Occipital lobe (tissue), 2 donors: ENCODE results near the gene SNX2. TPM values are rescaled to one million over a fixed set of nuclear protein-coding genes. Genes with fewer than 3 reads are reported as not detected.

Experiments used
- DNase-seq: peaks from one replicate; lab custom pipeline; 2025; lab: John Stamatoyannopoulos, UW
- total RNA-seq: library from RNA; depleted of rRNA; stranded (reverse); fragments of >200 nt; gene quantifications from one replicate; pipeline ENCODE4 v1.2.3, GENCODE V29; 2014

The SNX2 gene
- total RNA-seq, 1 donor from 2014 or later, result 58.3 TPM

GRCh38 chr5:122773619-122774018 lies 1.3 kb upstream of the SNX2 start:
- DNase-seq, result no peak

- DNase-seq, result no peak
Observed at GRCh38 chr5:122774519-122774860, 390 bp upstream of the SNX2 start.

DNA sequence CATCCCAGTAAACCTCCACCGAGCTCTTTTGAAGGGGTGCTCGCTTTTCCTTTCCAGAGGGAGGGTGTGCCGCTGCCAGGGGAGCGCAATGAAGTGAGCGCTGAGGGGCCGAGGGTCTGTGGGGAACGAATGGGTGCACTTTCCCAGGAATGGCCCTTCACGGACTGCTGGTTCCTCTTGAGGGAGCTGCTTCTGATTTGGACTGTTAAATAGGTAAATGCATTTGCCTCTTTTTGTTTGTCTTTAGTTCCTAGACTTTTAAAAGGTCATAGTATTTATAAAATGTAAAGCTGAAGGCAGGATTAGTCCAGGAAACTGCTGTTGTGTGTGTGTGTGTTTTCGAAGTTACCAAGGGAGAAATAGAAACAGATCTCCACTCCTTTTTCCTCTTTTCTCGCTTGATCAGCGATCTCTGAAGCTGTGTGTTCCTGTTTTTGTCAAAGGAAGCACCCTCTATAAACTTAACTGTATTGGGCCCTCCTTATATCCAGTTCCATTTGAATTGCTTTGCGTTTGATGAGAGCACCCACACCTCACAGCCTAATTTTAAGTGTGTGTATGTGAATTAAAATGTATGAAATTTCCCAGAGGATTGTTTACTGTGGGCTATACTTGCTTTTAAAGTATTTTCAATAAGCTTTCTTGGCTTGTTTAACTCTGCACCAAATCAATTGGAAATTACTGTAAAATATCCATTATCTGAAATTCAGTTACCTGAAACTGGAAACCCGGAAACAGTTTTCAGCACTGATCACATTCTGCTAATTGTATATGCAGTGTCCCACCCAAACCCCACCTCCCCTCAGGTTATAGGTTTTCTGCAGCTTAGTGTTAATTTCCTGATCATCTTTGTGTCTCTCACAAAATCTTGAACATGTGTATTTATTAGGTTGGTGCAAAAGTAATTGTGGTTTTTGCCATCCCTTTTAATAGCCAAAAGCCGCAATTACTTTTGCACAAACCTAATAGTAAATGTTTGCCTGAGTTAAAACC lies 966 bp downstream of the SNX2 start:
- no peak for DNase-seq

- no peak for DNase-seq
Observed at GRCh38 chr5:122778157-122778556, 3.3 kb downstream of the SNX2 start.

GRCh38 chr5:122779451-122779850 lies 4.6 kb downstream of the SNX2 start:
- no peak for DNase-seq

DNA sequence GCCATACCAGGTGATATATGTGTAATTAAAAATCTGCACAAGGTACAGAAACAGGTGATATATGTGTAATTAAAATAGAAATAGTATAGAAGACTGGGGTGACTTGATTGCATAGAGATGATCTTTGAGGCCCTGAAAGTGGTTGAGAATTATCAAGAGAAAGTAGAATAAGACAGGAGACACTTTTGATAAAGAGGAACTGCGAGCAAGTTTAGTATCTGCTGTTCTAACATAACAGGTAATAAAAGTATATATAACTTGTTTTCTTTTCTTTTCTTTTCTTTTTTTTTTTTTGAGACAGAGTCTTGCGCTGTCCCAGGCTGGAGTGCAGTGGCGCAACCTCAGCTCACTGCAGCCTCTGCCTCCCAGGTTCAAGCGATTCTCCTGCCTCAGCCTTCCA lies 5.4 kb downstream of the SNX2 start:
- DNase-seq, result no peak

DNA sequence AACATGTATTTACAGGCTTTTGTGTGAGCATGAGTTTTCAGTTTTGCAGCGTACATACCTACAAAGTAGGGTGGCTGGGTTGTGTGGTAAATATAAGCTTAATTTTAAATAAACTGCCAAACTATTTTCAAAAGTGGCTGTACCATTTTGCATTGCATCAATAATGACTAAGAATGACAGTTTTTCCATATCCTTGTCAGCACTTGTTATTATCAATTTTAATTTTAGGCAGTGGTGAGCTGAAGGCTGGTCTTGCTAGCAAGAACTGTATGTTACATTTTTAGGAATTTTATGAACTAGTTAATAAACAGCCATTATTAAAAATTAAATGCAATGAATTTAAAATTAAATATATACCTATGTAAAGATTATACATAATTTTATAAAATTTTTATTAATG lies 6.6 kb downstream of the SNX2 start:
- DNase-seq, result no peak

GRCh38 chr5:122785294-122785693 lies 10.4 kb downstream of the SNX2 start:
- no peak for DNase-seq

GRCh38 chr5:122788371-122788770 lies 13.5 kb downstream of the SNX2 start:
- DNase-seq, result no peak

- DNase-seq, result no peak
Observed at GRCh38 chr5:122788996-122789395, 14.1 kb downstream of the SNX2 start.

- DNase-seq, result no peak
Observed at GRCh38 chr5:122789461-122790171, 14.7 kb downstream of the SNX2 start.

- DNase-seq, result no peak
Observed at GRCh38 chr5:122790354-122791103, 15.6 kb downstream of the SNX2 start.

- DNase-seq, result no peak
Observed at GRCh38 chr5:122805481-122805880, 30.6 kb downstream of the SNX2 start.

GRCh38 chr5:122810405-122810804 lies 35.5 kb downstream of the SNX2 start:
- no peak for DNase-seq

GRCh38 chr5:122815218-122815767 lies 40.4 kb downstream of the SNX2 start:
- DNase-seq, result no peak

DNA sequence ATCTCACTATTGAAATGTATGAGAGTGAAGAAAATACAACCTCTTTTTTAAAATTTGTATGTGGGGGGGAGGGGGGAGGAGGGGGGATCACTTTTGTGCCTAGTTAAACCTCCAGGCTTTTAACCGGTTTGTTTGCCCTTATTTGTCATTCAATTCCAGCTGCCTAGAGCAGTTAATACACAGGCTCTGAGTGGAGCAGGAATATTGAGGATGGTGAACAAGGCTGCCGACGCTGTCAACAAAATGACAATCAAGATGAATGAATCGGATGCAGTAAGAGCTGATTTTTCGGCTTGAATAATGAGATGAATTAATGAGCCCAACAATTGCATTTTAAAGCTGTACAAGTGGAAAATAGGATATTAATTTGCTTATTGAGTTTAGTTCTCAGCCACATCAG lies 41.9 kb downstream of the SNX2 start:
- no peak for DNase-seq

- DNase-seq, result no peak
Observed at GRCh38 chr5:122831984-122832383, 57.1 kb downstream of the SNX2 start.

- DNase-seq, result no peak
Observed at GRCh38 chr5:122835681-122836080, 60.8 kb downstream of the SNX2 start.

DNA sequence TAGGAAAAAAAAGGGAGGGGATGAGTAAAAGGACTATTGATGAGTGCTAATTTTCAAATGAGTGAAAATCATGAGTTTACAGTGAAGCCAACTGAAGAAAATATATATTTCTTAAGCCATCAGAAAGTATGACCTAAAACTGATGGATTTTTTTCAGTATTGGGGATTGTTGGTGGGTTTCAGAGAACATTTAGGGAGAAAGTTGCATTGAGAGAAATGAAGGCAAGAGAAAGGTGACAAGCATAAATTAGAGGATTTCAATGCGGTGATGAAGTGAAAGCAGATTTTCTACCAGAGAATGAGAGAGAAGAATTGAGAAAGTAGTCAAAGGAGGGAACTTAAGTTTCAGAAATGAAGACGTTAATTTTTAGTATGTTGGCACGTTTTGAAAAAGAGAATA lies 62.1 kb downstream of the SNX2 start:
- DNase-seq, result no peak

DNA sequence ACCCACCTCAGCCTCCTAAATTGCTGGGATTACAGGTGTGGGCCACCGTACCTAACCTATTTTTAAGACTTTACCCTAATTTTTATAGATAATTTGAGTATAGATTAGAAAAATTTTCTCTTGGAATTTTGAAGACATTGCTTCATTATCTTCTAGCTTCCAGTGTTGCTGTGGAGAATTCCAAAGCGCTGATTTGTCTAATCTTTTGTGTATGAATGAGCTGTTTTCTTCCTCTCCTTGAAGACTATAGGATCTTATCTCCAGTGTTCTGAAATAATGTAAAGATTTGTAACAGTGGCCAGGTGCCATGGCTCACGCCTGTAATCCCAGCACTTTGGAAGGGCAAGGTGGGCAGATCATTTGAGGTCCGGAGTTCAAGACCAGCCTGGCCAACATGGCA lies 64.9 kb downstream of the SNX2 start:
- DNase-seq, result no peak

- DNase-seq, result no peak
Observed at GRCh38 chr5:122842016-122842580, 67.2 kb downstream of the SNX2 start.
